Transverse colon (tissue), 4 donors: Measurements from ENCODE around the gene MYB. TPM values are rescaled to one million over a fixed set of nuclear protein-coding genes. Genes with fewer than 3 reads are reported as not detected.

Experiments used
- DNase-seq: peaks from one replicate; pipeline ENCODE4 v3.0.0-alpha.2; 2019
- H3K27ac ChIP-seq, 4 donors: fragments of 200-600 bp; sonication (generic); 2 replicates each; pipeline ENCODE4 v1.5.1; 2016 to 2018; ENCODE audit warnings: inconsistent platforms in 4 of 4
- H3K27me3 ChIP-seq: fragments of 200-600 bp; sonication (generic); 2 replicates; pipeline ENCODE4 v1.5.1; 2017; ENCODE audit warnings: inconsistent platforms
- H3K36me3 ChIP-seq, 4 donors: fragments of 200-600 bp; sonication (generic); 2 replicates each; pipeline ENCODE4 v1.5.1; 2017 to 2019; ENCODE audit warnings: inconsistent platforms in 4 of 4
- H3K4me1 ChIP-seq, 4 donors: fragments of 200-600 bp; sonication (generic); 2 replicates each; pipeline ENCODE4 v1.5.1; 2017 to 2020; ENCODE audit warnings: inconsistent platforms in 4 of 4
- H3K4me3 ChIP-seq, 4 donors: fragments of 200-600 bp; sonication (generic); 1 replicate in 1 of 4; 2 replicates in 3 of 4; pipeline versions ENCODE4 v1.5.1 to v1.6.1; 2017 to 2019; ENCODE audit warnings: inconsistent platforms in 4 of 4
- H3K9me3 ChIP-seq, 2 donors: fragments of 200-600 bp; sonication (generic); 2 replicates each; pipeline ENCODE4 v1.5.1; 2017 to 2019; ENCODE audit warnings: inconsistent platforms in 2 of 2
- CTCF ChIP-seq, 5 experiments: fragments of 200-600 bp in 3 of 5; fragments of 450-650 bp in 2 of 5; sonication (generic) in 3 of 5; IDR thresholded peaks; 1 replicate in 2 of 5; 2 replicates in 3 of 5; pipeline ENCODE4 v1.5.1; 2016 to 2017; ENCODE audit warnings: antibody characterized with exemption in 5 of 5, inconsistent platforms in 3 of 5, mild to moderate bottlenecking in 2 of 5, moderate library complexity in 1 of 5
- EP300 ChIP-seq: sonication (generic); formaldehyde crosslinking; IDR thresholded peaks from one replicate; pipeline ENCODE4 v1.6.1; 2017; ENCODE audit warnings: antibody characterized with exemption, low read depth
- POLR2A ChIP-seq: fragments of 450-650 bp; IDR thresholded peaks from one replicate; pipeline ENCODE4 v1.6.1; 2016; ENCODE audit warnings: antibody characterized with exemption, mild to moderate bottlenecking, moderate library complexity
- POLR2AphosphoS5 ChIP-seq, 3 donors: sonication (generic); formaldehyde crosslinking; IDR thresholded peaks; one replicate each; pipeline ENCODE4 v1.6.1; 2016; ENCODE audit warnings: antibody characterized with exemption in 3 of 3
- WGBS, 2 donors: methylation state at CpG; one replicate each; pipeline ENCODE4 v1.1.5; 2018; ENCODE audit warnings: low coverage in 1 of 2; 5-methylcytosine and 5-hydroxymethylcytosine counted together
- in situ Hi-C, 4 donors: fragments of 200-750 bp; cut with MboI; loops; one replicate each; pipeline versions ENCODE4 v1.15.0 to v1.15.1; 2017; ENCODE audit warnings: low sequenced_read_pairs in 3 of 4, low pct_ligation_motif_present in 1 of 4, low pct_unique_long_range_greater_than_20kb in 1 of 4
- intact Hi-C: fragments of 100-400 bp; cut with DNase I; formaldehyde crosslinking; loops from one replicate; pipeline ENCODE4 v1.15.1; 2023; ENCODE audit warnings: low total_unique reads
- total RNA-seq, 4 donors: library from RNA; depleted of rRNA; stranded (reverse); fragments of >200 nt; gene quantifications; one replicate each; pipeline ENCODE4 v1.1.0, GENCODE V29; 2016

MYB gene
- total RNA-seq, 4 donors from 2014 or later = 20.9 to 64.1 (median 46.6) TPM

GRCh38 chr6:135182071-135183001, 1.2 kb downstream of the MYB start:
- peak; percentile 47 for DNase-seq
- 0 to 1% methylated on average over 13 to 32 of the region's 78 CpGs for WGBS, 2 donors
- in situ Hi-C loops = no loop called here
- Histone ChIP-seq H3K4me1 (peaks cover 0 to 37% (median 16%) of the 10 kb centered on the region in 4 donors), H3K9me3 (no peaks in the 10 kb centered on the region), H3K27me3 (peaks cover 50% of the 10 kb centered on the region), H3K36me3 (no peaks in the 10 kb centered on the region), H3K4me3 (peak overlapping the region; percentile 37 to 82 (median 58)), H3K27ac (peak overlapping the region; percentile 76 to 90 (median 80))
- TF ChIP-seq CTCF (IDR thresholded peaks at IDR 0.05) = no peak
- TF ChIP-seq POLR2A = no peak
- TF ChIP-seq POLR2AphosphoS5 (IDR thresholded peaks at IDR 0.05) = no peak
- no peak for TF ChIP-seq EP300
- intact Hi-C loops = no loop called here

GRCh38 chr6:135183002-135183531, 2.0 kb downstream of the MYB start:
- no peaks in the 10 kb centered on the region for H3K9me3 ChIP-seq
- H3K27ac ChIP-seq = peak overlapping the region; percentile 76 to 90 (median 80)
- DNase-seq = peak; percentile 87
- TF ChIP-seq CTCF (IDR thresholded peaks at IDR 0.05) (no peak), POLR2A (no peak), POLR2AphosphoS5 (IDR thresholded peaks at IDR 0.05) (no peak), EP300 (no peak)
- WGBS, 2 donors = 0 to 2% methylated on average over 1 to 32 of the region's 32 CpGs
- H3K36me3 ChIP-seq = no peaks in the 10 kb centered on the region
- H3K27me3 ChIP-seq = peaks cover 53% of the 10 kb centered on the region
- H3K4me1 ChIP-seq = peaks cover 0 to 37% (median 16%) of the 10 kb centered on the region in 4 donors
- peak overlapping the region; percentile 37 to 82 (median 58) for H3K4me3 ChIP-seq
- intact Hi-C loops (no loop called here), in situ Hi-C loops (no loop called here)

GRCh38 chr6:135183532-135184440, 2.7 kb downstream of the MYB start:
- in situ Hi-C loops = no loop called here
- peaks cover 56% of the 10 kb centered on the region for H3K27me3 ChIP-seq

More at GRCh38 chr6:135183532-135184440, 2.7 kb downstream of the MYB start:
- Histone ChIP-seq H3K4me3 (peak overlapping the region; percentile 1 to 82 (median 52)), H3K4me1 (peaks cover 0 to 37% (median 16%) of the 10 kb centered on the region in 4 donors), H3K36me3 (no peaks in the 10 kb centered on the region), H3K9me3 (no peaks in the 10 kb centered on the region), H3K27ac (peak overlapping the region; percentile 76 to 90 (median 80))
- 7 to 8% methylated on average over 5 to 19 of the region's 19 CpGs for WGBS, 2 donors
- TF ChIP-seq EP300 (no peak), POLR2AphosphoS5 (IDR thresholded peaks at IDR 0.05) (peak in 1 of 3 donors; percentile 40), POLR2A (no peak), CTCF (IDR thresholded peaks at IDR 0.05) (peak; percentile 41 to 67 (median 51))
- intact Hi-C loops = no loop called here
- peak; percentile 84 for DNase-seq
